ENCODE data around the gene RSAD1.
"Not testable (repeated sequence)": the region's sequence is repeated elsewhere in the genome, so short reads cannot be mapped to it uniquely, and the experiment has no call there.

The RSAD1 gene

DNA sequence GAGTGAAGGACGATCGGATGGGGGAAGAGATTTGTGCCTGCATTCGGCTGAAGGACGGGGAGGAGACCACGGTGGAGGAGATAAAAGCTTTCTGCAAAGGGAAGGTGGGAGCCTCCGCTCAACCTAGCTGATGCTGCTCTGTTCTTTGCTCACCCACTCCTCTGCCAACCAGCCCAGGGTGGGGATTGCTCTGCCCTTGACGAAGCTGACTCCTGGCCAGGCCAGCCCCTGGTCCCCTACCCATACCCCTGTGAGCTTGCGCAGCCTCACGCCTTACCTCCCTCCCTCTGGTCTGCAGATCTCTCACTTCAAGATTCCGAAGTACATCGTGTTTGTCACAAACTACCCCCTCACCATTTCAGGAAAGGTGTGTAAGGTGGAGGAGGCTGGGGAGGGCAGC is 4.8 kb upstream of the RSAD1 start:
- no peaks in the 10 kb centered on the region for H3K36me3 ChIP-seq (ENCODE audit: control insufficient read depth, insufficient read depth, low read length)
- no peaks in the 10 kb centered on the region for H3K9me3 ChIP-seq (ENCODE audit: control insufficient read depth, insufficient read depth, low read length)
- H3K4me3 ChIP-seq (ENCODE audit: low read length), result no peak overlapping the region
- H3K4me1 ChIP-seq (ENCODE audit: control insufficient read depth, insufficient read depth, low read length), result peaks cover 2% of the 10 kb centered on the region; the same call in 1 of the 2 replicates
- no peaks in the 10 kb centered on the region; the same call in 1 of the 2 replicates for H3K27me3 ChIP-seq (ENCODE audit: control insufficient read depth, insufficient read depth, low read length)
- no CpG with 5 or more reads among the region's 11 CpGs for WGBS (ENCODE audit: insufficient coverage, insufficient read length)
- no peak for DNase-seq (ENCODE audit: low read depth, low spot score)
- H3K27ac ChIP-seq (ENCODE audit: low read length), result no peak overlapping the region

DNA sequence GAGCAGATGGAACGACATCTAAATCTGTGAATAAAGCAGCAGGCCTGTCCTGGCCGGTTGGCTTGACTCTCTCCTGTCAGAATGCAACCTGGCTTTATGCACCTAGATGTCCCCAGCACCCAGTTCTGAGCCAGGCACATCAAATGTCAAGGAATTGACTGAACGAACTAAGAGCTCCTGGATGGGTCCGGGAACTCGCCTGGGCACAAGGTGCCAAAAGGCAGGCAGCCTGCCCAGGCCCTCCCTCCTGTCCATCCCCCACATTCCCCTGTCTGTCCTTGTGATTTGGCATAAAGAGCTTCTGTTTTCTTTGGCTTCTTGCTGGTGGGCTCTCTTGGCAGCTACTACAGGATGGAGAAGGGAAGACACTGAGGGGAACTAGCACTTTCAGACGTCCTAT is 4.1 kb upstream of the RSAD1 start:
- Histone ChIP-seq H3K4me1 (ENCODE audit: control insufficient read depth, insufficient read depth, low read length) (peaks cover 2% of the 10 kb centered on the region; the same call in 1 of the 2 replicates), H3K9me3 (ENCODE audit: control insufficient read depth, insufficient read depth, low read length) (no peaks in the 10 kb centered on the region), H3K4me3 (ENCODE audit: low read length) (no peak overlapping the region), H3K27ac (ENCODE audit: low read length) (no peak overlapping the region), H3K36me3 (ENCODE audit: control insufficient read depth, insufficient read depth, low read length) (no peaks in the 10 kb centered on the region), H3K27me3 (ENCODE audit: control insufficient read depth, insufficient read depth, low read length) (no peaks in the 10 kb centered on the region)
- no CpG with 5 or more reads among the region's 6 CpGs for WGBS (ENCODE audit: insufficient coverage, insufficient read length)
- no peak for DNase-seq (ENCODE audit: low read depth, low spot score)

DNA sequence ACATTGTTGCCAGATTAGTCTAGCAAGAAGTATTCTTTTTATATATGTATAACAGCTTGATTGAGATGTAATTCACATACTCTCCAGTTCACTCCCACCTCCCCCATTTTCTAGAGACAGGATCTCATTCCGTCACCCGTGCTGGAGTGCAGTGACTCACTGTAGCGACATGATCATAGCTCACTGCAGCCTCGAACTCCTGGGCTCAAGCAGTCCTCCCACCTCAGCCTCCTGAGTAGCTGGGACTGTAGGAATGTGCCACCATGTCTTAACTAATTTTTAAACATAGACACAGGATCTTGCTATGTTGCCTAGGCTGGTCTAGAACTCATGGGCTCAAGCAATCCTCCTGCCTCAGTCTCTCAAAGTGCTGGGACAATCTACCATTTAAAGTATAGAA is 3.3 kb upstream of the RSAD1 start:
- no peak for DNase-seq (ENCODE audit: low read depth, low spot score)
- H3K9me3 ChIP-seq (ENCODE audit: control insufficient read depth, insufficient read depth, low read length), result no peaks in the 10 kb centered on the region
- H3K4me3 ChIP-seq (ENCODE audit: low read length), result no peak overlapping the region
- no peaks in the 10 kb centered on the region for H3K27me3 ChIP-seq (ENCODE audit: control insufficient read depth, insufficient read depth, low read length)
- H3K36me3 ChIP-seq (ENCODE audit: control insufficient read depth, insufficient read depth, low read length), result no peaks in the 10 kb centered on the region
- WGBS (ENCODE audit: insufficient coverage, insufficient read length), result no CpG with 5 or more reads among the region's 4 CpGs
- H3K27ac ChIP-seq (ENCODE audit: low read length), result no peak overlapping the region
- H3K4me1 ChIP-seq (ENCODE audit: control insufficient read depth, insufficient read depth, low read length), result peaks cover 3% of the 10 kb centered on the region; the same call in 1 of the 2 replicates

DNA sequence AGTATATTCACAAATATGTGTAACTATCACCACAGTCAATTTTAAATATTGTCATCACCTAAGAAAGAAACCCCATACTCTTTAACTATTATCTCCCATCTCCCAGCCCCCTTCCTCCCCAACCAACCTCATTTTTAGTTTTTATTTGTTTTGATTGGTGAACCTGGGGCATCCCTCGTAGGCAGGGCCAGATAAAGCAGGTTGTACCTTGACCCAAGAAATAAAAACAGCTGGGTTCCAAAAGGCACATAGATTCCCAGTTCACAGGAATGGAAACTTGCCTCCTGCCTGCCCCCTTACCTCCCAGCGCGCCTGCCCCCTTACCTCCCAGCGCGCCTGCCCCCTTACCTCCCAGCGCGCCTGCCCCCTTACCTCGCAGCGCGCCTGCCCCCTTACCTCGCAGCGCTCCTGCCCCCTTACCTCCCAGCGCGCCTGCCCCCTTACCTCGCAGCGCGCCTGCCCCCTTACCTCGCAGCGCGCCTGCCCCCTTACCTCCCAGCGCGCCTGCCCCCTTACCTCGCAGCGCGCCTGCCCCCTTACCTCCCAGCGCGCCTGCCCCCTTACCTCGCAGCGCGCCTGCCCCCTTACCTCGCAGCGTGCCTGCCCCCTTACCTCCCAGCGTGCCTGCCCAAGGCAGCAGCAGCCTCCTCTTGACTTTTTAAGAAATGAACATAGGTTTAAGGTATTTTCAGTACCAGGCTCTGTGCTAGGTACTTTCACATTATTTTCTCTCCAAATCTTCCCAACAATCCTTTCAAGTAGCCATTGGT is 2.7 kb upstream of the RSAD1 start:
- H3K27ac ChIP-seq (ENCODE audit: low read length); H3K27me3 ChIP-seq (ENCODE audit: control insufficient read depth, insufficient read depth, low read length); H3K4me1 ChIP-seq (ENCODE audit: control insufficient read depth, insufficient read depth, low read length); H3K36me3 ChIP-seq (ENCODE audit: control insufficient read depth, insufficient read depth, low read length); H3K9me3 ChIP-seq (ENCODE audit: control insufficient read depth, insufficient read depth, low read length); DNase-seq (ENCODE audit: low read depth, low spot score); H3K4me3 ChIP-seq (ENCODE audit: low read length): not testable (repeated sequence)
- no CpG with 5 or more reads among the region's 33 CpGs for WGBS (ENCODE audit: insufficient coverage, insufficient read length)

DNA sequence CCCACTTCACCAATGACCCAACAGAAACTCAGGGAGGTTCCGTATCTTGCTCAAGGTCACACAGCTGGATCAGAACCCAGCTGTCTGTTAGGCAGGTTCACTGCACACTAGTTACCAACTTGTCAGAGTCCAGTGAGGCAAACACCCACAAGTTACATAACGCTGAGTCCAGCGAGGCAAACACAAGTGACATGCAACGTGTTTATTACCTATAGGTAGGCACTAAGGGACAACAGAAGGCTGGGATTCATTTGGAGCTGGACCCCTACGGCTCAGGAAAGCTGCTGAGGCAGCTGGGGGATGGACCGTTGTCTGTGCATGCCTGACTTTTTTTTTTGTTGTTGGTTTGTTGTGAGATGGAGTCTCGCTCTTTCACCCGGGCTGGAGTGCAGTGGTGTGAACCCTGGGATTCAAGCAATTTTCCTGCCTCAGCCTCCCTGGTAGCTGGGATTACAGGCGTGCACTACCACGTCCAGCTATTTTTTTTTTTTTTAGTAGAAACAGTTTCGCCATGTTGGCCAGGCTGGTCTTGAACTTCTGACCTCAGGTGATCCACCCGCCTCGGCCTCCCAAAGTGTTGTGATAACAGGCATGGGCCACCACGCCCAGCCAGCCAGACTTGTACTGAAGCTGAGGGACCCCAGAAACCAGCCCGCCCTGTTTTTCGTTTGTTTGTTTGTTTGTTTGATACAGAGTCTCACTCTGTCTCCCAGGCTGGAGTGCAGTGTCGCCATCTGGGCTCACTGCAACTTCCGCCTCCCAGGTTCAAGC is 1.9 kb upstream of the RSAD1 start:
- WGBS (ENCODE audit: insufficient coverage, insufficient read length), result no CpG with 5 or more reads among the region's 18 CpGs
- Histone ChIP-seq H3K4me3 (ENCODE audit: low read length) (no peak overlapping the region), H3K27ac (ENCODE audit: low read length) (no peak overlapping the region)

DNA sequence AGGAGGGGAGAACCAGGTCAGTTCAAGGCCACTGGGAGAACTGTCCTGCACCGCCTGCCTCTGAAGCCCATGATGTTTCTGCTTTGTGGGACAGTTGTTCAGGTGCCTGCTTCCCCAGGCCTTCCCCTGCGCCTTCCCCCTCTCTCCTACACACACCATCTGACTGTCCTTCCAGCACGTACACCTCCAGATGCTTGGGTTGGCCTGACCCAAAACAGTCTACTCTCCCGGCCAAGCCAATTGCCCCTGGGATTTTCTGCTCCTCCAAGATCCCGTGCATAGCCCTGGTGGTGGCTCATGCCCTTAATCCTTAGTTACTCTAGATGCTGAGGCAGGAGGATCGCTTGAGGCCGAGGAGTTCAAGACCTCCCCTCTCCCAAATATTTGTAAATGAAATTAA is 684 bp upstream of the RSAD1 start:
- peaks cover 3% of the 10 kb centered on the region; the same call in 1 of the 2 replicates for H3K4me1 ChIP-seq (ENCODE audit: control insufficient read depth, insufficient read depth, low read length)
- no peaks in the 10 kb centered on the region for H3K27me3 ChIP-seq (ENCODE audit: control insufficient read depth, insufficient read depth, low read length)
- H3K36me3 ChIP-seq (ENCODE audit: control insufficient read depth, insufficient read depth, low read length), result peaks cover 3% of the 10 kb centered on the region; the same call in 1 of the 2 replicates
- H3K9me3 ChIP-seq (ENCODE audit: control insufficient read depth, insufficient read depth, low read length), result no peaks in the 10 kb centered on the region
- H3K27ac ChIP-seq (ENCODE audit: low read length), result no peak overlapping the region
- no CpG with 5 or more reads among the region's 7 CpGs for WGBS (ENCODE audit: insufficient coverage, insufficient read length)
- DNase-seq (ENCODE audit: low read depth, low spot score), result no peak
- H3K4me3 ChIP-seq (ENCODE audit: low read length), result no peak overlapping the region

More for the DNA sequence above, 1.9 kb upstream of the RSAD1 start:
- Histone ChIP-seq H3K9me3 (ENCODE audit: control insufficient read depth, insufficient read depth, low read length) (no peaks in the 10 kb centered on the region), H3K4me1 (ENCODE audit: control insufficient read depth, insufficient read depth, low read length) (peaks cover 3% of the 10 kb centered on the region; the same call in 1 of the 2 replicates), H3K27me3 (ENCODE audit: control insufficient read depth, insufficient read depth, low read length) (no peaks in the 10 kb centered on the region), H3K36me3 (ENCODE audit: control insufficient read depth, insufficient read depth, low read length) (no peaks in the 10 kb centered on the region)
- no peak for DNase-seq (ENCODE audit: low read depth, low spot score)

DNA sequence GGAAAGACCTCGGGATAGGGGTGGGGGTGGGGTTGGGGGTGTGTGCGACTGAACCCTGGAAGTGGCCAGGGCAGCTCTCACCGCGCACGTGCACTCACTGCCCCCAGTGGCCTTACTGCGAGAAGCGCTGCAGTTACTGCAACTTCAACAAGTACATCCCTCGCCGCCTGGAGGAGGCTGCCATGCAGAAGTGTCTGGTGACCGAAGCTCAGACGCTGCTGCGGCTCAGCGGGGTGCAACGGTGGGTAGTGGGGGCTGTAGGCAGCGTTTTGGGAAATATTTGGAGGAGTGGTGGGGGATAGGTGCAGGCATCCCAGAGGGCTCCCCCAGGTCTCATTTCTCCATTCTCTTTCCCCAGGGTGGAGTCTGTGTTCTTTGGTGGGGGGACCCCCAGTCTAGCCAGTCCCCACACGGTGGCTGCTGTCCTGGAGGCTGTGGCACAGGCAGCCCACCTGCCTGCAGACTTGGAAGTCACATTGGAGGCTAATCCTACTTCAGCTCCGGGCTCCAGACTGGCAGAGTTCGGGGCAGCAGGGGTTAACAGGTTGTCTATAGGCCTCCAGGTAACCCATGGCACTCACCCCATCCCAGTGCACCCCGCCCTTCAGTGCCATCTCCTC is 972 bp downstream of the RSAD1 start:
- Histone ChIP-seq H3K9me3 (ENCODE audit: control insufficient read depth, insufficient read depth, low read length) (no peaks in the 10 kb centered on the region), H3K27ac (ENCODE audit: low read length) (no peak overlapping the region), H3K4me3 (ENCODE audit: low read length) (peak overlapping the region; percentile 78; the same call in 1 of the 2 replicates), H3K27me3 (ENCODE audit: control insufficient read depth, insufficient read depth, low read length) (no peaks in the 10 kb centered on the region), H3K4me1 (ENCODE audit: control insufficient read depth, insufficient read depth, low read length) (peaks cover 3% of the 10 kb centered on the region; the same call in 1 of the 2 replicates), H3K36me3 (ENCODE audit: control insufficient read depth, insufficient read depth, low read length) (peaks cover 9% of the 10 kb centered on the region)
- WGBS (ENCODE audit: insufficient coverage, insufficient read length), result no CpG with 5 or more reads among the region's 19 CpGs
- DNase-seq (ENCODE audit: low read depth, low spot score), result no peak

DNA sequence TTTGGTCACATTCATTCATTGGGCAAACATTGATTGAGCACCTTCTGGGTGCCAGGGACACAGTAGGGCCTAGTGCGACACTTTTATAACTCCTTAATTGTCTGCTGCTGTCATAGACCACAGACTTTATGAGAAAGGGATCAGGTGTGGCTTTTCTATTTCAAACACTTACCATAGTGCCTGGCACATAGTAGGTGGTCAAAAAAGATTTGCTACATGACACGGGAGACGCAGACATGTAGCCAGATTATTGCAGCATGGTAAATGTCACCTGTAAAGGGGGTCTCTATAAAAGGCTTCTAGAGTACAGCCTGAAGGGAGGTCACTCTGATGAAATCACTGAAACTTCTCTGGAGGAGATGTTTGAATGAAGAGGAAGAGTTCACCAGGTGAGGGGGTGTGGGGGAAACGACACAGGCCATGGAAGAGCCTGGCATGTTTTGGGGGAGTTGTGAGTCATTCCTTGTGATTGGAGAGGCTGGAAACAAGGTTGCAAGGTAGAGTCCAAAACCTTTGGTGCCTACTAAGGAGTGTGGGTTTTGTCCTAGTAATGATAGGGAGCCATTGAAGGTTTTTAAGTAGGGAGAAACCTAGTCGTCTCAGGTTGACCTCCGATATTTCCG is 1.6 kb downstream of the RSAD1 start:
- Histone ChIP-seq H3K4me3 (ENCODE audit: low read length) (no peak overlapping the region), H3K27ac (ENCODE audit: low read length) (no peak overlapping the region), H3K4me1 (ENCODE audit: control insufficient read depth, insufficient read depth, low read length) (peaks cover 3% of the 10 kb centered on the region; the same call in 1 of the 2 replicates), H3K9me3 (ENCODE audit: control insufficient read depth, insufficient read depth, low read length) (no peaks in the 10 kb centered on the region), H3K27me3 (ENCODE audit: control insufficient read depth, insufficient read depth, low read length) (no peaks in the 10 kb centered on the region), H3K36me3 (ENCODE audit: control insufficient read depth, insufficient read depth, low read length) (peaks cover 12% of the 10 kb centered on the region)
- DNase-seq (ENCODE audit: low read depth, low spot score), result no peak
- WGBS (ENCODE audit: insufficient coverage, insufficient read length), result no CpG with 5 or more reads among the region's 7 CpGs

DNA sequence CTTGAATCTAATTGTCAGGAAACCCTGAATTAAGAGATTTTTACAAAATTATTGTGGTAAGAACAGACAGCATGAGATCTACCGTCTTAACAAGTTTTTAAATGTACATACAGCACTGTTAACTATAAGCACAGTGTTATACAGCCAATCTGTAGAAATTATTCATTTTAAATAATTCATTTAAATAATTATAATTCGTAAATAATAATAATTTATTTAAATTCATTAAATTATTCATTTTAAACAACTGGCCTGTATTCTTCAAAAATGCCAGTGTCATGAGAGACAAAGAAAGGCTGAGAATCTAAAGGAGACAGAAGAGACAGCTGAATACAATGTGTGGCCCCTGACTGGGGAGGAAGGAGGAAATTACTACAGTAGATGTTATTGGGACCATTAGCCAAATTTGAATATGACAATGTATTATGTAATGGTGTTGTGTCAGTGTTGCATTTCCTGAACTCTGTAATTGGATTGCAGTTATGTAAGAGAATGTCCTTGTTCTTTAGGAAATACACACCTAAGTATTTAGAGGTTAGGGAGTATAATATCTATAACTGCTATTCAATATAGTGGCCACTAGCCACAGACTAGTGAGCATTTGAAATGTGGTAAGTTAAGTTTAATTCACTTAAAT is 2.3 kb downstream of the RSAD1 start:
- DNase-seq (ENCODE audit: low read depth, low spot score), result no peak
- Histone ChIP-seq H3K4me1 (ENCODE audit: control insufficient read depth, insufficient read depth, low read length) (peaks cover 3% of the 10 kb centered on the region; the same call in 1 of the 2 replicates), H3K27ac (ENCODE audit: low read length) (no peak overlapping the region), H3K4me3 (ENCODE audit: low read length) (no peak overlapping the region), H3K9me3 (ENCODE audit: control insufficient read depth, insufficient read depth, low read length) (no peaks in the 10 kb centered on the region), H3K36me3 (ENCODE audit: control insufficient read depth, insufficient read depth, low read length) (peaks cover 12% of the 10 kb centered on the region), H3K27me3 (ENCODE audit: control insufficient read depth, insufficient read depth, low read length) (no peaks in the 10 kb centered on the region)
- no CpG with 5 or more reads among the region's 2 CpGs for WGBS (ENCODE audit: insufficient coverage, insufficient read length)

All from iPS DF 6.9 (cell line).